Mucosa of rectum (tissue), 2 donors: ENCODE results near the gene UROD.

Experiments used
- H3K27ac ChIP-seq, 2 donors: one replicate each; pipeline ENCODE4 v1.7.0; 2013; ENCODE audit warnings: inconsistent platforms in 2 of 2, low read depth in 2 of 2, low read length in 2 of 2
- H3K27me3 ChIP-seq, 2 donors: one replicate each; pipeline ENCODE4 v1.7.0; 2013; ENCODE audit warnings: low read length in 2 of 2; ENCODE audit not compliant: control insufficient read depth in 2 of 2, insufficient read depth in 2 of 2
- H3K36me3 ChIP-seq, 2 donors: one replicate each; pipeline ENCODE4 v1.7.0; 2013; ENCODE audit warnings: low read length in 2 of 2; ENCODE audit not compliant: control insufficient read depth in 2 of 2, insufficient read depth in 2 of 2
- H3K4me1 ChIP-seq, 2 donors: one replicate each; pipeline ENCODE4 v1.7.0; 2013; ENCODE audit warnings: low read length in 2 of 2, mild to moderate bottlenecking in 1 of 2; ENCODE audit not compliant: control insufficient read depth in 2 of 2, insufficient read depth in 2 of 2
- H3K4me3 ChIP-seq, 2 donors: one replicate each; pipeline ENCODE4 v1.7.0; 2013; ENCODE audit warnings: low read length in 2 of 2
- H3K9ac ChIP-seq, 2 donors: one replicate each; pipeline ENCODE4 v1.7.0; 2013; ENCODE audit warnings: low read length in 2 of 2, low read depth in 1 of 2, mild to moderate bottlenecking in 1 of 2
- H3K9me3 ChIP-seq, 2 donors: one replicate each; pipeline ENCODE4 v1.7.0; 2013; ENCODE audit warnings: low read length in 2 of 2; ENCODE audit not compliant: control insufficient read depth in 2 of 2
- donor health status: healthy.
- donor health status: Normal muscosa, but diverticular disease.

Gene UROD

DNA sequence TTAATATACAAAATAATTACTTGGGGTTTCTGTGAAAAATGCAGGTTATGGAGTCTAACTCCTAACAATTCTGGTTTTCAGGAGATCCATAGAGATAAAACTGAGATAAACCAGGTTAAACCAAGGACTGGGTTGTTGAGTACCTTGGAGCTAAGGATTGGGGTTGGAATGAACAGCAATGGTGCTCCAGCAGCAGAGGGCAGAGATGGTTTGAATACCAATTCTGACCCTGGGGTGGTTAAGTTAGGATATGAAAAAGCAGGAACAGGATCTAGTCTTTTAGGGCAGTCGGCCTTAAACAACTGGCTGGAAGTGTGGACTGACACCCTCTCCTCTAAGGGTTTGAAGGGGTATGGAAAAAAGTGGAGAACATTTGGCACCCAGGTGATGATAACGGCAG, 53.0 kb downstream of the UROD start:
- Histone ChIP-seq H3K4me1 (no peaks in the 10 kb centered on the region), H3K9ac (no peak overlapping the region), H3K4me3 (no peak overlapping the region), H3K27me3 (no peaks in the 10 kb centered on the region), H3K27ac (no peak overlapping the region), H3K36me3 (no peaks in the 10 kb centered on the region), H3K9me3 (no peaks in the 10 kb centered on the region)
